Mononuclear cell (primary cell): ENCODE measurements around the gene ECHDC3. TPM values are rescaled to one million over a fixed set of nuclear protein-coding genes. Genes with fewer than 3 reads are reported as not detected.

Source experiments
- H3K27me3 ChIP-seq: 2 replicates; pipeline ENCODE4 v1.6.0; 2011; ENCODE audit warnings: low read length, control low read depth; ENCODE audit not compliant: insufficient read depth
- H3K4me1 ChIP-seq: 2 replicates; pipeline ENCODE4 v1.5.1; 2011; ENCODE audit warnings: mild to moderate bottlenecking, low read length, control low read depth; ENCODE audit not compliant: insufficient read depth
- H3K4me3 ChIP-seq: 2 replicates; pipeline ENCODE4 v1.5.1; 2011; ENCODE audit warnings: mild to moderate bottlenecking, low read length, moderate library complexity
- H3K9me3 ChIP-seq: 2 replicates; pipeline ENCODE4 v1.5.1; 2011; ENCODE audit warnings: low read depth, mild to moderate bottlenecking, control low read depth, low read length
- total RNA-seq: library from RNA; depleted of rRNA; stranded (reverse); fragments of >200 nt; gene quantifications from one replicate; pipeline ENCODE4 v1.2.3, GENCODE V29; 2012

The ECHDC3 gene
- total RNA-seq, 1 donor: 2.6 TPM

- Histone ChIP-seq H3K9me3 (no peaks in the 10 kb centered on the region), H3K27me3 (no peaks in the 10 kb centered on the region)
These were observed 56.9 kb downstream of the ECHDC3 start for GRCh38 chr10:11798845-11799735.

GRCh38 chr10:11799736-11800080, 57.5 kb downstream of the ECHDC3 start:
- Histone ChIP-seq H3K9me3 (no peaks in the 10 kb centered on the region), H3K4me3 (no peak overlapping the region), H3K27me3 (no peaks in the 10 kb centered on the region), H3K4me1 (no peaks in the 10 kb centered on the region)

More at GRCh38 chr10:11798845-11799735, 56.9 kb downstream of the ECHDC3 start:
- H3K4me1 ChIP-seq: no peaks in the 10 kb centered on the region
- H3K4me3 ChIP-seq: no peak overlapping the region

GRCh38 chr10:11804336-11804735, 62.2 kb downstream of the ECHDC3 start:
- no peak overlapping the region for H3K4me3 ChIP-seq
- H3K4me1 ChIP-seq: no peaks in the 10 kb centered on the region
- no peaks in the 10 kb centered on the region for H3K9me3 ChIP-seq
- H3K27me3 ChIP-seq: no peaks in the 10 kb centered on the region

- Histone ChIP-seq H3K27me3 (no peaks in the 10 kb centered on the region), H3K4me3 (no peak overlapping the region), H3K4me1 (no peaks in the 10 kb centered on the region), H3K9me3 (no peaks in the 10 kb centered on the region)
These were observed 63.6 kb downstream of the ECHDC3 start for GRCh38 chr10:11805792-11806191.

- Histone ChIP-seq H3K4me3 (no peak overlapping the region), H3K9me3 (no peaks in the 10 kb centered on the region), H3K27me3 (no peaks in the 10 kb centered on the region), H3K4me1 (no peaks in the 10 kb centered on the region)
These were observed 64.5 kb downstream of the ECHDC3 start for GRCh38 chr10:11806706-11807105.

GRCh38 chr10:11808808-11809207, 66.6 kb downstream of the ECHDC3 start:
- H3K9me3 ChIP-seq: no peaks in the 10 kb centered on the region
- H3K4me1 ChIP-seq: peaks cover under 1% of the 10 kb centered on the region
- H3K4me3 ChIP-seq: no peak overlapping the region
- no peaks in the 10 kb centered on the region for H3K27me3 ChIP-seq

- H3K4me3 ChIP-seq: no peak overlapping the region
- no peaks in the 10 kb centered on the region for H3K9me3 ChIP-seq
- H3K27me3 ChIP-seq: no peaks in the 10 kb centered on the region
- H3K4me1 ChIP-seq: peaks cover 10% of the 10 kb centered on the region
These were observed 68.2 kb downstream of the ECHDC3 start for GRCh38 chr10:11810313-11810766.

- H3K27me3 ChIP-seq: no peaks in the 10 kb centered on the region
- H3K4me1 ChIP-seq: peaks cover 10% of the 10 kb centered on the region
- no peak overlapping the region for H3K4me3 ChIP-seq
- H3K9me3 ChIP-seq: no peaks in the 10 kb centered on the region
These were observed 68.8 kb downstream of the ECHDC3 start for GRCh38 chr10:11810973-11811372.

- Histone ChIP-seq H3K4me1 (peaks cover 10% of the 10 kb centered on the region), H3K27me3 (no peaks in the 10 kb centered on the region), H3K4me3 (no peak overlapping the region), H3K9me3 (no peaks in the 10 kb centered on the region)
These were observed 71.0 kb downstream of the ECHDC3 start for GRCh38 chr10:11813177-11813576.

Other genes with a start within 250 kb of the ECHDC3 start
- 14.7 TPM for gene USP6NL, start 130.7 kb upstream of the ECHDC3 start, total RNA-seq
- 4.7 TPM for gene PROSER2, start 81.0 kb downstream of the ECHDC3 start, total RNA-seq